ENCODE measurements around the gene MORN1. TPM values are rescaled to one million over a fixed set of nuclear protein-coding genes. Genes with fewer than 3 reads are reported as not detected.

Gene MORN1
- total RNA-seq, 1 donor from 2014 or later, result 4.5 TPM

DNA sequence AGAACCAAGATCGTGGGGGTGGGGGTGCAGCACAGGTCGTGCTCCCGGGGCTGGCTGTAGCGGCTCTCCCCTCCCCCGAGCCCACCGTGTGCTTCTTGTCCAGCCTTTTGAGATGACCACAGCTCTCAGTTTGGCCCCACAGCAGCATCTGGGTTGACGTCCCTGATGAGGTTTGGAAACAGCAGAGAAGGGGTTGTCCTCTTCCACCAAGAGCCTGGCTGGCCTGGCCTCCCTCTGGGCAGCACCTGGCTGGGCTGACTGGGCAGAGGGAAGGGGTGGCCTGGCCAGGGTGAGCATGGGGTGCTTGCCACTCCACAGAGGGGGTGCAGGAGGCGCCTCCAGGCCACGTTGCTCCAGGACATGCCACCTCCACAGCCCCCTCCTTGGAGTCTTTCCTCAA is 101.7 kb downstream of the MORN1 start:
- Histone ChIP-seq H3K4me1 (peaks cover 96% of the 10 kb centered on the region), H3K36me3 (no peaks in the 10 kb centered on the region), H3K4me3 (peak overlapping the region; percentile 50), H3K27ac (replicated peaks) (peak overlapping the region; percentile 82), H3K27me3 (ENCODE audit: low read depth) (no peaks in the 10 kb centered on the region), H3K9me3 (replicated peaks) (no peaks in the 10 kb centered on the region)
- no peak for DNase-seq
- intact Hi-C loops (cut with micrococcal nuclease), result loop anchor here (10.0 kb wide), 1 partner anchor 55 kb away; no protein-coding TSS in a partner anchor
- TF ChIP-seq, protein P1, sequence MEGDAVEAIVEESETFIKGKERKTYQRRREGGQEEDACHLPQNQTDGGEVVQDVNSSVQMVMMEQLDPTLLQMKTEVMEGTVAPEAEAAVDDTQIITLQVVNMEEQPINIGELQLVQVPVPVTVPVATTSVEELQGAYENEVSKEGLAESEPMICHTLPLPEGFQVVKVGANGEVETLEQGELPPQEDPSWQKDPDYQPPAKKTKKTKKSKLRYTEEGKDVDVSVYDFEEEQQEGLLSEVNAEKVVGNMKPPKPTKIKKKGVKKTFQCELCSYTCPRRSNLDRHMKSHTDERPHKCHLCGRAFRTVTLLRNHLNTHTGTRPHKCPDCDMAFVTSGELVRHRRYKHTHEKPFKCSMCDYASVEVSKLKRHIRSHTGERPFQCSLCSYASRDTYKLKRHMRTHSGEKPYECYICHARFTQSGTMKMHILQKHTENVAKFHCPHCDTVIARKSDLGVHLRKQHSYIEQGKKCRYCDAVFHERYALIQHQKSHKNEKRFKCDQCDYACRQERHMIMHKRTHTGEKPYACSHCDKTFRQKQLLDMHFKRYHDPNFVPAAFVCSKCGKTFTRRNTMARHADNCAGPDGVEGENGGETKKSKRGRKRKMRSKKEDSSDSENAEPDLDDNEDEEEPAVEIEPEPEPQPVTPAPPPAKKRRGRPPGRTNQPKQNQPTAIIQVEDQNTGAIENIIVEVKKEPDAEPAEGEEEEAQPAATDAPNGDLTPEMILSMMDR (IDR thresholded peaks at IDR 0.05; ENCODE audit: borderline replicate concordance), result no peak

DNA sequence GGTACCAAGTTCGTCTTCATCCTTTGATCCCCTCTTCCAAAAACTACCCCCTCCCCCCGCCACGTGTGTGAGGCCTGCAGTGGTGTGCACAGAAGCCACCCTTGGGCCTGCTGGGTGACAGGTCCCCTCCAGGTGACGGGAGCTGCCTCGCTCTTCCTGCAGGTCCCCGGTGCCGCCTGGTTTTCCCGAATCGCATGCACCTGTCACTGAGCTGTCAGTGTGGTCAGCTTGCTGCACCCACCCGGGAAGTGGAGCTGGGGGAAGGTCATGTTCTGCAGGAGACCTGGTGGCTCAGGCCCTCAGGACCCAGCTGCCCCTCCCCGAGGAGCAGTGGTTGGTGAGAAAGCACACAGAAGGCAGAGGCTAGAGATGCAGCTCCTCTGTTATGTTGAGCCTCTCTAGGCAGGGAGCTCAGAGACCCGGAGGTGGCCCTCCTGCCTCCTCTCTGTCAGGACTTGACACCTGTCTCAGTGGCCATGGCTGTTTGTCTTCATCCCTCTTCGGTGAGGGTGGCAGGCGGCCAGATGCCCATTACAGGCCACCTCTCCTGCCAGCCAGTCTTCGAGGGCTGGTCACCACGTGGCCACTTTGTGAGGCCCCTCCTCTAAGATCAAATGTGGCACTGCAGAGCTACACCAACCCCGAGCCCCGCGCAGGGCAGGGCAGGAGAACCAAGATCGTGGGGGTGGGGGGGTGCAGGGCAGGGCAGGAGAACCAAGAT is 102.4 kb downstream of the MORN1 start:
- no peak for DNase-seq
- Histone ChIP-seq H3K36me3 (no peaks in the 10 kb centered on the region), H3K4me3 (no peak overlapping the region), H3K4me1 (peaks cover 96% of the 10 kb centered on the region), H3K27ac (replicated peaks) (peak overlapping the region; percentile 42), H3K9me3 (replicated peaks) (no peaks in the 10 kb centered on the region), H3K27me3 (ENCODE audit: low read depth) (no peaks in the 10 kb centered on the region)
- intact Hi-C loops (cut with micrococcal nuclease), result no loop called here
- TF ChIP-seq, protein P1 (IDR thresholded peaks at IDR 0.05; ENCODE audit: borderline replicate concordance), result no peak

DNA sequence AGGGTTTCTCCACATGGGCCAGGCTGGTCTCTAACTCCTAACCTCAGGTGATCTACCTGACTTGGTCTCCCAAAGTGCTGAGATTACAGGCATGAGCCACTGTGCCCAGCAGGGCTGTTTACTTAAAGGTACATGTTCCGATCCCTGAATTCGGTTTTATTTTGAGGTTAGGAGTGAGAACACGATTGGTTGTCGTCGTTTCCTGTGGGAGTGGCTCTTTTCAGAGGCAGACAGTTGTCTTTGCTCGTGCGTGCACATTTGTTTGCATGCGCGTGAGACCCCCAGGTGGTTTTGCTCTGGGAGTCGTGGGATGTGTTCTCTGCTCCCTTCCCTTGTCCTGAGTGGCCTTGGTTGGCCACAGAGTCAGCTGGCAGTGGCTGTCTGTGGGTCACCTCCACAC is 103.0 kb downstream of the MORN1 start:
- Histone ChIP-seq H3K36me3 (no peaks in the 10 kb centered on the region), H3K4me1 (peaks cover 96% of the 10 kb centered on the region), H3K4me3 (no peak overlapping the region), H3K27ac (replicated peaks) (no peak overlapping the region), H3K27me3 (ENCODE audit: low read depth) (no peaks in the 10 kb centered on the region), H3K9me3 (replicated peaks) (no peaks in the 10 kb centered on the region)
- no peak for DNase-seq
- intact Hi-C loops (cut with micrococcal nuclease), result no loop called here
- TF ChIP-seq, protein P1 (IDR thresholded peaks at IDR 0.05; ENCODE audit: borderline replicate concordance), result no peak

DNA sequence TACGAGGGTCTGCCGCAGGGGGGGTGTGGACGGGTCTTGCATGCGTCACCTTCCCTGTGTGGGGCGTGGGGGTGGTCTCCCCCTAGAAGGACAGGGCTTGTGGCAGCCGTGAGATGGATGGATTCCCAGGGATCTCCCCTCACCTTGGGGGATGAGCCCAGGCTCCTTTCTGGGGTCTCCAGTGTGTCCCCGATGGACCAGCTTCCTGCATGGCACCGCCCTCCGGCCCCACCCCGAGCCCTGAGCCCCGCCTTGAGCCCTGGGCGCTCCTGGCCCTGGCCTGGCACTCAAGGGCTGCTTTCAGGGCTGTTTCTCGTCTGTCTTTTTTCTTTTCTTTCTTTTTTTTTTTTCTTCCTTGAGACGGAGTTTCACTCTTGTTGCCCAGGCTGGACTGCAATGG is 103.7 kb downstream of the MORN1 start:
- no peak for DNase-seq
- no peaks in the 10 kb centered on the region for H3K27me3 ChIP-seq (ENCODE audit: low read depth)
- H3K9me3 ChIP-seq (replicated peaks), result no peaks in the 10 kb centered on the region
- H3K27ac ChIP-seq (replicated peaks), result no peak overlapping the region
- no peaks in the 10 kb centered on the region for H3K36me3 ChIP-seq
- intact Hi-C loops (cut with micrococcal nuclease), result no loop called here
- peaks cover 96% of the 10 kb centered on the region for H3K4me1 ChIP-seq
- no peak overlapping the region for H3K4me3 ChIP-seq
- TF ChIP-seq, protein P1 (IDR thresholded peaks at IDR 0.05; ENCODE audit: borderline replicate concordance), result no peak

DNA sequence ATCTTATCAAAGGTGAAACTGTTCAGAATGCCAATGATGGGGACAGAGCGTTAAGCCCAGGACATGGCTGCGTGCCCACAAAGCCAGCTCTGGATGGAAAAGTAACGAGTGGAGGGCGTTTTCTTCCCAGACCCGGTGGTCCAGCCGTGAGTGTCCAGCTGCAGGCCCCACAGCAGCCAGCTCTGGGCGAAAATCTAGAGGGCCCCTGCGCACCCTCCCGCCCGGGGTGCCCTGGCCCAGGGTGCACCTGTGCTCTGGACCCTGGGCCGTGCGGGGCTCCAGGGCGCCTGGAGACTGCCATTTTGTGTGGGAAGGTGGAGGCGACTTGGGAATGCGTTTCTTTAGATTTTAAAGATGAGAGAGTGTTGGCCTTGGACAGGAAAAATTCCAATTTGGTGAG is 104.4 kb downstream of the MORN1 start:
- Histone ChIP-seq H3K4me1 (peaks cover 91% of the 10 kb centered on the region), H3K36me3 (no peaks in the 10 kb centered on the region), H3K27ac (replicated peaks) (no peak overlapping the region), H3K27me3 (ENCODE audit: low read depth) (no peaks in the 10 kb centered on the region), H3K9me3 (replicated peaks) (no peaks in the 10 kb centered on the region), H3K4me3 (no peak overlapping the region)
- TF ChIP-seq, protein P1 (IDR thresholded peaks at IDR 0.05; ENCODE audit: borderline replicate concordance), result no peak
- intact Hi-C loops (cut with micrococcal nuclease), result no loop called here
- DNase-seq, result no peak

Data from left ventricle myocardium inferior (tissue), 1 donor.